ENCODE results near the gene SLC7A5.

SLC7A5 gene

DNA sequence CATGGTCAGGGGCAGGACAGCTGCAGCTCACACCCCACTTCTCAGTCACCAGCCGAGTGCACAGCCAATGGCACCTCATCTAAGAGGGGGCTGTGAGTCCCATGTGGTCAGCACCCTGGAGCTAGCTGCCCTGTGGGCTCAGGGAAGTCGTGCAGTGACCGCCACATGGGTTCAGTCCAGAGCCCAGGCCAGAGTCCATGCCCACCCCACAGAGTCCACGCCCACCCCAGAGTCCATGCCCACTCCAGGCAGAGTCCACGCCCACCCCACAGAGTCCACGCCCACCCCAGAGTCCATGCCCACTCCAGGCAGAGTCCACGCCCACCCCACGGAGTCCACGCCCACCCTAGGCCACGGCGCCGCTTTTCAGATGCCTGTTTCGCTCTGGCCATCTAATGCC is 24.1 kb downstream of the SLC7A5 start:
- no peak for DNase-seq (ENCODE audit: low read depth in 1 of 2, low spot score in 1 of 2)
- in situ Hi-C loops (cut with HindIII; ENCODE audit: low pct_unique_long_range_greater_than_20kb, low sequenced_read_pairs) = no loop called here
- no peak for TF ChIP-seq JUND (IDR thresholded peaks at IDR 0.05; ENCODE audit: low read depth)

GRCh38 chr16:87844809-87845208 is 24.5 kb downstream of the SLC7A5 start:
- no peak for DNase-seq (ENCODE audit: low read depth in 1 of 2, low spot score in 1 of 2)
- TF ChIP-seq JUND (IDR thresholded peaks at IDR 0.05; ENCODE audit: low read depth) = no peak
- in situ Hi-C loops (cut with HindIII; ENCODE audit: low pct_unique_long_range_greater_than_20kb, low sequenced_read_pairs) = no loop called here

DNA sequence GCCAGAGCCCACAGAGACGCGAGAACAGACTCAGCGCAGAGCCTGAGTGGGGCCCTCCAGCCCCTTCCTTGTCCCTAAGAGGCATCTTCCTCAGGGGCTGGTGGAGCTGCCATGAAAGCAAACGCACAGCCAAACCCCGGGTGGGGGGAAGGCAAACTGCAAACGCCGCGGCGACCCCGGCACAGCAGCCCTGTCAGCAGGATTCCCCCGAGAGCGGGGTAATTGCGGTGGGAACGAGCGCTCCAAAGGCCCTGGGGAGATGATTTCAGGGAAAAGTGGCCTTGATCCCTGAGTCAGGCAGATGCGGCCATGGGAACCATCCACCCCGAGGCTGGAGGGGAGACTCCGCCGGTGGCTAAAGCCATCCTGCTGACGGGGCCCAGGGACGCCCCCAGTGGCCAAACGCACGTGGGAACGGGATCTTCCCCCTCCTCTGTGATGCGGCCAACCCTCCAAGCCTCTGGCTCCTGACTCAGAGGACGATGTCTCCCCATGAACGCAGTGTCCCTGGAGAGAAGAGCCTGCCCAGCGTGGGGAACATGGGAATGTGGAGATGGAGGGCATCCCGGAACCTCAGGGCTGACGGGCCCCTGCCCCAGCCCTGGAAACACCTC is 25.1 kb downstream of the SLC7A5 start:
- DNase-seq (ENCODE audit: low read depth in 1 of 2, low spot score in 1 of 2) = no peak
- in situ Hi-C loops (cut with HindIII; ENCODE audit: low pct_unique_long_range_greater_than_20kb, low sequenced_read_pairs) = no loop called here
- no peak for TF ChIP-seq JUND (IDR thresholded peaks at IDR 0.05; ENCODE audit: low read depth)

- TF ChIP-seq JUND (IDR thresholded peaks at IDR 0.05; ENCODE audit: low read depth) = no peak
- DNase-seq (ENCODE audit: low read depth in 1 of 2, low spot score in 1 of 2) = no peak
- in situ Hi-C loops (cut with HindIII; ENCODE audit: low pct_unique_long_range_greater_than_20kb, low sequenced_read_pairs) = no loop called here
Observed at GRCh38 chr16:87843678-87844105, 25.6 kb downstream of the SLC7A5 start.

- in situ Hi-C loops (cut with HindIII; ENCODE audit: low pct_unique_long_range_greater_than_20kb, low sequenced_read_pairs) = no loop called here
- no peak for TF ChIP-seq JUND (IDR thresholded peaks at IDR 0.05; ENCODE audit: low read depth)
- DNase-seq (ENCODE audit: low read depth in 1 of 2, low spot score in 1 of 2) = no peak
Observed at GRCh38 chr16:87842209-87842869, 27.0 kb downstream of the SLC7A5 start.

GRCh38 chr16:87841340-87842208 is 27.7 kb downstream of the SLC7A5 start:
- no peak for DNase-seq (ENCODE audit: low read depth in 1 of 2, low spot score in 1 of 2)
- TF ChIP-seq JUND (IDR thresholded peaks at IDR 0.05; ENCODE audit: low read depth) = no peak
- in situ Hi-C loops (cut with HindIII; ENCODE audit: low pct_unique_long_range_greater_than_20kb, low sequenced_read_pairs) = no loop called here

DNA sequence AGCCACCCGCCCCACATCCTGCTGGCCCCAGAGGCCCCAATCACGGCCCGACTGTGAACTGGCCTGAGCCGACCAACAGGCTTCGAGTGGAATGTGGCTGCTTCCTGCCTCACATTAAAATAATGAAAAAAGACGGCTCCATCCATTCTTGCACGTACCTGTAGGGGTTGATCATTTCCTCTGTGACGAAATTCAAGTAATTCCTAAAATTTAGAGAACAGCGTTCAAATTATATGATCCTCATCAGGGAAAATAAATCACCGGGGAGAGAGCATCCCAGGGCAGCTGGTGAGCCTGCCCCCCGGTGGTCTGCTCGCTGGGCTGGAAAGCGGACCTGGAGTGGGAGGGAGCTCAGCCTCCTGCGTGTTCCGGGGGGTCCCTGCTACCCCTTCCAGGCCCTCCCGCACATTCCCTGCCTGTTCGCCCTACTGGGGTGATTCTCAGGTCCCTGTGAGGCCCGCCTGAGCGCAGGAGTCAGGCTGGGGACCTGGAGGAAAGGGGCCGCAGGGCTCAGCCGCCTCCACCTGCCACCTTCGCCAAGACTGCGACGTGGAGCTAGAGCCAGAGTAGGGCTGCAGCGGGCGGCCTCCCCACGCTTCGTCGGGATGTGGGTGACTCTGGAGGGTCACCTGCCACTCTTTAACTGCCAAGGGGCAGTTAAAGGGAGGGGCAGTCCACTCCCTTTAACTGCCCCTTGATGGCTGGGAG is 28.9 kb downstream of the SLC7A5 start:
- in situ Hi-C loops (cut with HindIII; ENCODE audit: low pct_unique_long_range_greater_than_20kb, low sequenced_read_pairs) = no loop called here
- DNase-seq (ENCODE audit: low read depth in 1 of 2, low spot score in 1 of 2) = no peak
- TF ChIP-seq JUND (IDR thresholded peaks at IDR 0.05; ENCODE audit: low read depth) = no peak

DNA sequence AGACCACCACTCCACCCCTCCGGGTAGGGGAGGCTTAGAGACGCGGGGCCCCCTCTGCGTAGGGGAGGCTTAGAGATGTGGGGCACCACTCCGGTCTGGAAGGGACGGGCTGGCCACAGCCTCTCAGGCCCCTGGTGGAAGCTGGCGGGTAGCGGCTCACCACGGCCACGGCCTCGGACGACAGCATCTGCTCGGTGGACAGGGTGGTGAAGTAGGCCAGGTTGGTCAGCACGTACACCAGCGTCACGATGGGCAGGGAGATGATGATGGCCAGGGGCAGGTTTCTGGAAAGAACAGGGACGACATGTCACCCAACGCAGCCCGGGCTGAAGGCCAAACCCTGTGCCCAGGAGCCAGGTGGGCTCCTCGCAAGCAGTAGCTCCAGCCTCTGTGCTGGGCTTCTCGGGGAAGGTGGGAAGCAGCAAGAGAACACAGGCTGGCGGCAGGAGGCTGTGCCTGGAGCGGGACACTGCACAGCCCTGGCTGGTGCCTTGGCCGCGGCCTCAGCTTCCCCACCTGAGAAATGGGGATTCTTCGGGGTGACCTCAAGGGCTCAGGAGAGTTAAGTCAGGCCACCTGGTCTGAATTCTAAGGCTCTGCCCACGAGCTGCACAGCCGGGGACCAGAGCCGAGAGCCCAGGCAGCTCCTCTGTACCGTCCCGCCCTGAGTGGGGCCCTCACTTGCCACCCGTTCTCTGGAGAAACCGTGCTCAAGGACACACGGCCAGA is 29.6 kb downstream of the SLC7A5 start:
- in situ Hi-C loops (cut with HindIII; ENCODE audit: low pct_unique_long_range_greater_than_20kb, low sequenced_read_pairs) = no loop called here
- no peak for DNase-seq (ENCODE audit: low read depth in 1 of 2, low spot score in 1 of 2)
- no peak for TF ChIP-seq JUND (IDR thresholded peaks at IDR 0.05; ENCODE audit: low read depth)

GRCh38 chr16:87838643-87839541 is 30.4 kb downstream of the SLC7A5 start:
- TF ChIP-seq JUND (IDR thresholded peaks at IDR 0.05; ENCODE audit: low read depth) = no peak
- in situ Hi-C loops (cut with HindIII; ENCODE audit: low pct_unique_long_range_greater_than_20kb, low sequenced_read_pairs) = no loop called here
- no peak for DNase-seq (ENCODE audit: low read depth in 1 of 2, low spot score in 1 of 2)

- TF ChIP-seq JUND (IDR thresholded peaks at IDR 0.05; ENCODE audit: low read depth) = no peak
- no peak for DNase-seq (ENCODE audit: low read depth in 1 of 2, low spot score in 1 of 2)
- in situ Hi-C loops (cut with HindIII; ENCODE audit: low pct_unique_long_range_greater_than_20kb, low sequenced_read_pairs) = no loop called here
Observed at GRCh38 chr16:87837627-87838289, 31.5 kb downstream of the SLC7A5 start.

All from T47D (cell line).